ENCODE measurements around the gene TRIO. TPM values are rescaled to one million over a fixed set of nuclear protein-coding genes. Genes with fewer than 3 reads are reported as not detected.

TRIO gene
- total and polyA plus RNA-seq, 10 of the 15 experiments (the other 5 are each of a cell fraction or from before 2014, with no cell fraction given), result 5.1 to 96.4 (median 44.6) TPM

DNA sequence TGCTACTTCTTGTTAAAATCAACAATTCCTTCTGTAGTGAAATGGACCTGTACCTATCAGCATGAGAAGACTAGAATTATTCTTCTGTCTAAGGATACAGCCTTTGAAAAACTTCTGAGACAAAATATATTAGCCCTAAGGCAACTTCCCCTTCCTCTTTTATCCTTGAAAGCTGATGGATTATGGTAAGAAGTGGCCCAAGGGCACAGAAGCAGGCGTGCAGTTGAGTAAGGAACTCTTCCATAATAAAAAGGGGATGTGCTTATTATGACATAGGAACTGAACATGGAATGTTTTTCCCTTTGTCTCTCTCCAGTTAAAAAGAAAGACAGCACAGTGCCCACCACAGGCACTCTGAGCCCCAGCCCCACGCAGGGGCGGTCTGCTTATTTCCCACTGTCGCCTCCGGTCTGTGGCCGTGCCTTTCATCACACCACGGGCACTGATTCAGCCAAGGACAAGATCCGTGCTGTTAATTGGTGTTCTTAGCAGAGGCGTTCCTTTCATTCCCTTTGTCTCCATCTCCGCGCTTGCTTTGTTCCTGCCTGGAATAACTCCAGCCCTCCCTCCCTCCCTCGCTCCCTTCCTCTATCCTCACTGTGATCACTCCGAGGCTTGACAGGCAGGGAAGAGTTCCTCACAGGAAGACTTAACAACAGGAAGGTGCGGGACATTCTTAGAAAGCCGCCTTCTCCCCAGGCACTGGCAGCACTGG is 302.6 kb downstream of the TRIO start:
- no peak for FAIRE-seq
- no peak overlapping the region for H3K4me2 ChIP-seq (ENCODE audit: control insufficient read depth, insufficient read depth)

More for the DNA sequence above, 302.6 kb downstream of the TRIO start:
- H3K27ac ChIP-seq (ENCODE audit: control insufficient read depth, insufficient read depth), result no peak overlapping the region
- SMC1A ChIA-PET (ENCODE audit: uncharacterized antibody, unreplicated experiment), result interaction anchor here (1.0 kb wide), 2 partner anchors 13 to 71 kb away, joined by 3 to 4 read pairs; no protein-coding TSS in a partner anchor
- no peak for DNase-seq (ENCODE audit: low read depth, low spot score)
- no peak for TF ChIP-seq MYC (IDR thresholded peaks at IDR 0.05; ENCODE audit: insufficient read depth, insufficient read length, insufficient replicate concordance, low read length, severe bottlenecking)
- TF ChIP-seq NR2C1 (IDR thresholded peaks at IDR 0.05), result no peak
- TF ChIP-seq MLLT1 (IDR thresholded peaks at IDR 0.05), result no peak
- no peak for TF ChIP-seq FOXK2 (IDR thresholded peaks at IDR 0.05)
- TF ChIP-seq KAT2A (conservative IDR thresholded peaks at IDR 0.05; ENCODE audit: control insufficient read depth, low read depth, low read length), result no peak
- no peak for TF ChIP-seq TCF3 (IDR thresholded peaks at IDR 0.05; ENCODE audit: borderline replicate concordance, insufficient read depth, low read depth, low read length)
- TF ChIP-seq HDAC6 (IDR thresholded peaks at IDR 0.05; ENCODE audit: unreplicated experiment), result no peak
- ATAC-seq, result no peak
- RAD21 ChIA-PET (ENCODE audit: unreplicated experiment), result no interaction called here
- CTCF ChIA-PET, result interaction anchor here (1.2 kb wide), 1 partner anchor 203 kb away, joined by 4 read pairs; no protein-coding TSS in a partner anchor
- no peaks in the 10 kb centered on the region for H4K20me1 ChIP-seq (ENCODE audit: control insufficient read depth, insufficient read depth)
- H3K79me2 ChIP-seq (ENCODE audit: control insufficient read depth, insufficient read depth, low read length), result peaks cover 2% of the 10 kb centered on the region; the same call in 1 of the 2 replicates
- no peaks in the 10 kb centered on the region for H3K27me3 ChIP-seq (replicated peaks in 1 of 2; ENCODE audit: control insufficient read depth in 2 of 2, insufficient read depth in 2 of 2, low read length in 1 of 2)
- intact Hi-C loops (cut with micrococcal nuclease; ENCODE audit: unreplicated experiment), result no loop called here
- no peak overlapping the region for H2AFZ ChIP-seq (ENCODE audit: control insufficient read depth, low read depth, low read length)
- no peaks in the 10 kb centered on the region for H3K9me3 ChIP-seq (replicated peaks; ENCODE audit: control insufficient read depth, insufficient read depth, low read length)
- H3K9ac ChIP-seq (ENCODE audit: control insufficient read depth, insufficient read depth, low read length), result no peak overlapping the region
- in situ Hi-C loops (cut with MboI), result no loop called here
- H3K4me1 ChIP-seq (ENCODE audit: control insufficient read depth, insufficient read depth, low read length), result peaks cover 19% of the 10 kb centered on the region
- no peak overlapping the region for H3K4me3 ChIP-seq
- 99% methylated on average over 11 of the region's 15 CpGs for WGBS (ENCODE audit: insufficient coverage, insufficient replicate concordance, low lambda C conversion rate, missing lambda C conversion rate)
- H3K36me3 ChIP-seq (ENCODE audit: control insufficient read depth in 2 of 2, insufficient read depth in 2 of 2, low read length in 1 of 2), result peaks cover 6 to 13% of the 10 kb centered on the region in 2 experiments
- BruUV-seq (replicated peaks), result no TSS peak
- POLR2A ChIA-PET, result no interaction called here
